GM04504 (cell line): Measurements from ENCODE around the gene KRR1.
"Not testable (repeated sequence)": the region's sequence is repeated elsewhere in the genome, so short reads cannot be mapped to it uniquely, and the experiment has no call there.

Source experiments
- DNase-seq: peaks from one replicate; pipeline ENCODE4 v3.0.0-alpha.2; 2012; ENCODE audit warnings: low read depth

KRR1 gene

GRCh38 chr12:75525263-75525662 lies 13.9 kb upstream of the KRR1 start:
- no peak for DNase-seq

- not testable (repeated sequence) for DNase-seq
These were observed 10.7 kb upstream of the KRR1 start for GRCh38 chr12:75522124-75522523.

DNA sequence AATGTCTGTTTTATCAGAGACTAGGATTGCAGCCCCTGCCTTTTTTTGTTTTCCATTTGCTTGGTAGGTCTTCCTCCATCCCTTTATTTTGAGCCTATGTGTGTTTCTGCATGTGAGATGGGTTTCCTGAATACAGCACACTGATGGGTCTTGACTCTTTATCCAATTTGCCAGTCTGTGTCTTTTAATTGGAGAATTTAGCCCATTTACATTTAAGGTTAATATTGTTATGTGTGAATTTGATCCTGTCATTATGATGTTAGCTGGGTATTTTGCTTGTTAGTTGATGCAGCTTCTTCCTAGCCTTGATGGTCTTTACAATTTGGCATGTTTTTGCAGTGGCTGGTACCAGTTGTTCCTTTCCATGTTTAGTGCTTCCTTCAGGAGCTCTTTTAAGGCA lies 9.8 kb upstream of the KRR1 start:
- not testable (repeated sequence) for DNase-seq

DNA sequence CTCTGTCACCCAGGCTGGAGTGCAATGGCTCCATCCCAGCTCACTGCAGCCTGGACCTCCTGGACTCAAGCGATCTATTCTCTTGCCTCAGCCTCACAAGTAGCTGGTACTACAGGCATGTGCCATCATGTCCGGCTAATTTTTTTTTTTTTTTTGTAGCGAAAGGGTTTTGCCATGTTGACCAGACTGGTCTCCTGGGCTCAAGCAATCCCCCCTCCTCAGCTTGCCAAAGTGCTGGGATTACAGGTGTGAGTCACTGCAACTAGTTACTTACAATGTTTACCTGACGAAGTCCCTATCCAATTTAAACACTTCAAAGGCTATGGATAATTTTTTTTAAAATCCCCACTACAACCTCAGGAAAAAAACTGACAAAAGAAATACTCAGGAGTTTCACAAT lies 1.8 kb downstream of the KRR1 start:
- DNase-seq: no peak

DNA sequence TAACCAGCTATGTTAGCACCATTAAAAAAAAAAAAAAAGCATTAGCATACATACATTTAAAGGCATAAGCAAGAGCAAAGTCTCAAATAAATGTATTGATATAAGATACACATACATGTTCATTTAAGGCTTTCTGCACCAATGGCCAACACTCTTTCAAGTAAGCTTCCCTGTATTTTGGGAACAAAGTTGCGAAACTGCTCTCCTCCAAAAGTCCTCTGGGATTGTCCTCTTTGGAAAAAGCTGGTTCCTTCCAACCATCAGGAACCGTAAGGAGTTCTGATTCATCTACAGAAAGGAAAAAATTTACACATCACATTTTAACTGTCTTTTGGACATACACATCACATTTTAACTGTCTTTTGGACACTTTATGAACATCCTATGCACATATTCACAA lies 3.2 kb downstream of the KRR1 start:
- no peak for DNase-seq

GRCh38 chr12:75507086-75507485 lies 4.3 kb downstream of the KRR1 start:
- DNase-seq: no peak

GRCh38 chr12:75505706-75506312 lies 5.6 kb downstream of the KRR1 start:
- DNase-seq: no peak

DNA sequence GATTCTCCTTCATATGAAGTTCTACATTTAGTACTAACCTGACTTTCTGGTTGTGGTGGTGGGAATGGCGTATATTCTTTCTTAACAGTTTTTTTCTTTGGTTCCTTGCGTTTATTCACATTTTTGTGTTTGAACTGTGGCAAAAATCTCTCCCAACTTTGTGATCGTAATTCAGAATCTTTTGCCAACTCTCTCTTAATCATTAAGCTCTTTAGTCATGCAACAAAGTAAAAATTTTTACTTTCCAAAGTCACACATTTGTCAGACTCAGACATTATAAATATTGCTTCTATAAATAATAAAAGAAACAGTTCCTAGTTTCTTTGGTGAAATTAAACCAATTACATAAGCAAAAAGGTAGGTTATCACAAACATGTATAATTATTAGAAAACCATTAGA lies 7.5 kb downstream of the KRR1 start:
- no peak for DNase-seq

DNA sequence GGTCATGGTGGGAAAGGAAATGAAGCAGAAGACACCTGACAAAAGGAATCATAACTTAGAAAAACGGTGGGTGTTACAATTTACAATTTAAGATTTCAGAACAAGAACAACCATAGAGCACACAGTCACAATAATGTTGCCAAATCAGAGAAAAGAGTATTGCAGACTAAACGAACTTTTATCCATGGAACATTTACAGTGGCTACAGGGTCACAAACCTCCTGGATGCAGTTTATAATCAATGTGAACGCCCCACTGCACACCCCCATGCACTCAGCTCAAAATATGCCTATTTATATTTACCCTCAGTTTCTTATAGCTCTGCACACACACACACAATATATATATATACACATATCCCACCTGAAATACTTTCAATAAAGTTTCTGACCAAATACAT lies 8.0 kb downstream of the KRR1 start:
- DNase-seq: no peak

DNA sequence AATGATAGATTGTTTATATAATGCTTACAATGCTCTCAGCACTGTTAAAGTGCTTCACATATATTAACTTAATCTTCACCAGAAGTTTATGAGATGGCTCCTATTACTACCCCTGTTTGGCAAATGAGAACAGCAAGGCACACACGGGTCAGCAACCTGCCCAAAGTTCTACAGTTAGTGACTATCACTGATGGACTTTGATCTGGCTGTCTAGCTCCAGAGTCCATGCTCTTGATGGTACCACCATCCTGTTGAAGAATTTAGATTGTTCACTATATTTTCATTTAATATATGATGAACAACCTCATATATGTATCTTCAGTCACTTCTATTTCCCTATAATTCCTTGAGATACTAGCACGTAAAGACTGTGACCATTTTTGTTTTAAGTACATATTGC lies 20.2 kb downstream of the KRR1 start:
- no peak for DNase-seq

- DNase-seq: no peak
These were observed 21.7 kb downstream of the KRR1 start for GRCh38 chr12:75489613-75490210.

DNA sequence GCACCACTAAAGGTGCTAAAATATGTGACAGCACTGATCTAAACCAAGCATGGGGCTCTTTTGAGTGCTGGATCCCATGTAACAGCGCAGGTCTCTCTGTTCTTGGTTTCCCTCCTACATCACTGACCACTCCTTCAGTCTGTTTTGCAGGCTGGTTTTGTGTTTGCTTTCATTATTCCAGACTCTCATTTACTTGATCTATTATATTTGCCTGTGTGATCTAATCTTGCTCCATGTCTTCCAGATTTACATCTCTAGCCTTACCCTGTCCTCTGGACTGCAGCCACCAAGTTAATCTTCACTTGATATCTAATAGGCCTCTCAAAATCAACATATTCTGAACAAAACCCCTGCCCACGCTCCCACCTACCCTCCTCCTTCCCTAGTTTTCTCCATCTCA lies 22.2 kb downstream of the KRR1 start:
- DNase-seq: no peak

GRCh38 chr12:75488553-75488952 lies 22.9 kb downstream of the KRR1 start:
- DNase-seq: no peak

DNA sequence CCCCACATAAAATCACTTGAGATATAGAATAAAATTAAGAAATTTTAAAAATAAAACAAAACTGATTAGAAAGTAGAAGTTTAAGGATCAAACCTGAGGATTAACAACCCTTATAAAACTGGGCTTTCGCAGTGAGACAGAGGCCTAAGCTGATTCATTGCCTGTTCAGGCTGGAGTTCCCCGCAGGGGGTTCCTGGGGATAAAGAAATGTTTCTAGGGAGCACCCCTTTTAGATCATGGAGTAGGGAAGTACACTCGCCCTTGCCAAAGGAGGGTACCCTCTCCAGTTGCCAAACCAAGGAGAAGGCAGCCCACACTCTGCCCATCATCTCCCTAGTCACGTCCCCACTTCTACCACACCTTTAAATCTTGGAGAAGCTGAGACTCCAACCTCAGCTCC lies 24.1 kb downstream of the KRR1 start:
- DNase-seq: no peak

GRCh38 chr12:75484450-75484849 lies 27.0 kb downstream of the KRR1 start:
- DNase-seq: not testable (repeated sequence)

GRCh38 chr12:75483431-75483830 lies 28.0 kb downstream of the KRR1 start:
- DNase-seq: no peak

DNA sequence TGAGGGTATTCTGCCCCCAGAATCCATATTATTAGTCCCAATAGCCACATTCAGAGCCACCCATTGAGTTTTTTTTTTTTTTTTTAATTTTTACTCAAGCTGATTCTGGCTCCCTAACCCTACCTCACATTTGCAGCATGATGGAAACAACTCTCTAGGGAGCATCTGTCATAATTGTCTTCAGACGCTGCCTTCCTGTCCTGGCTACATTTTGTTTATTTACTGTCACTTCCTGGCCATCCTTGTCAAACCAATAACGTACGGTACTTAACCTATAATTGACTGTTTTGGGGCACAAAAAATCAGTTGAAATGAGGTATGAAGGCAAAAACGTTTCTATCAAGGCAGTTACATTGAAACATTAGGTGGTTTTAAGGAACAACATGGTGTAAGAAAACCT lies 28.8 kb downstream of the KRR1 start:
- no peak for DNase-seq

DNA sequence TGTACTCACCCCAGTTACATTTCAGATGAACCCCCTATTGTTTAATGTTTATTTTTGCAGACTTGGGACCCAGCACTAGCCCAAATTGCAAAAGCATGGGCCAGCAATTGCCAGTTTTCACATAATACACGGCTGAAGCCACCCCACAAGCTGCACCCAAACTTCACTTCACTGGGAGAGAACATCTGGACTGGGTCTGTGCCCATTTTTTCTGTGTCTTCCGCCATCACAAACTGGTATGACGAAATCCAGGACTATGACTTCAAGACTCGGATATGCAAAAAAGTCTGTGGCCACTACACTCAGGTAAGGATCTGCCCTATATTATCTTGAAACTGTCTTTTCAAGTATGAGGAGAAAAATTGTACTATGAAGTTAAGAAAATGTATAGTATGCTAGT lies 29.6 kb downstream of the KRR1 start:
- no peak for DNase-seq

- no peak for DNase-seq
These were observed 30.2 kb downstream of the KRR1 start for GRCh38 chr12:75481013-75481705.

- peak; percentile 91 for DNase-seq
These were observed 30.9 kb downstream of the KRR1 start, which contains the start of gene GLIPR1 for GRCh38 chr12:75480469-75480949. GLIPR1 (plus strand) TSS chr12:75480755; CDS start chr12:75480881, 126 bp downstream.

- no peak for DNase-seq
These were observed 31.4 kb downstream of the KRR1 start for GRCh38 chr12:75479963-75480461.

DNA sequence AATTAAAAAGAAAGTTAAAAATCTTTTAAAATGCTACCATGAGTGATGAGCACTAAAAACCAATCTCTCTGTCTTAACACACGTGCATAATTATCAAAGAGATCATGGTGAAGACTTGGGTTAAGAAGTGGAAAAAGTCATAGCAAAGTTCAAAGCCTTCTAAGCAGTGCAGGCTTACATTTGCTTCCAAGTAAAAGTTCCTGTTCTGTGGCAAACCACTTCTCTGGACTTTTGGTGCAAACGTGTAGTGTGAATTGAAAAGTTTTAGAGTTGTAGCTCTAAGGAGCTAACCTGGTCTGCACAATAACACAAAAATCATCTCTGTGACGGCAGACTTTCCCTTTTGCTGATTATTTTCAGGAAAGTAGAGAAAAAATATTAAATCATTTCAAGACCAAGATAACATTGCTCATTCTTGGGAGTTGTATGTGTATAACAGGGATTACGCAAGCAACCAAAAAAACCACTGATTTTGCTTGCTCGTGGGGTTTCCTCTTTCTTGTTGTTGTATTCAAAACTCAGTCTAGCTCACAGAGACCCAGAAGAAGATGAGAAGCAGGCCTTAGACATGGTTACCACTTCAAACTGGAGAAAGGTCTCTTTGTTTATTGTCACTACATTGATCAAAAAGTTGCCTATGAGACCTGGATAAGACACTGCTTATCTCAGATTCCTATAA lies 33.2 kb downstream of the KRR1 start:
- DNase-seq: no peak

DNA sequence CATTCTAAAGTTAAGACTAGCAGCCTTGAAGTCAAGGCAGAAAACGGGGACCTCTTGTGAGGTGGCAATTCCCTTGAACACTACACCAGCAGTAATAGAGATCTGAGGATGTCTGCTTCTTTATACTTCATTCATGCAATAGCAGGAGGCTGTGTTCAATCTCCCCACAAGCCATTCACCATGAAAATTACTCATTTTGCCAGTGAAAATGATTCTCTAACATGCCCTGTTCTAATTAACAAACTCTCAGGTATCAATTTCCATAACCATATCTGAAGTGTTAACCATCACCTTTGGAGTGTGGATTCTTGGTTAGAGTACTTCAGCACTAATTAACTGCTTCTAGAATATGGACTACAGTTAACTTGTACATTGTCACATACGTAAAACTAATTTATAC lies 34.3 kb downstream of the KRR1 start:
- no peak for DNase-seq
